HG03457 (cell line): ENCODE results near the gene UPK3B.
"Not testable (repeated sequence)": the region's sequence is repeated elsewhere in the genome, so short reads cannot be mapped to it uniquely, and the experiment has no call there.

Source experiments
- ATAC-seq: cut with Tn5 transposase; IDR thresholded peaks from one replicate; pipeline ENCODE4 v1.9.1; 2021; ENCODE audit warnings: moderate number of reproducible peaks; ENCODE audit not compliant: unreplicated experiment

Gene UPK3B

GRCh38 chr7:76509931-76510877 is at the start of gene UPK3B:
UPK3B (plus strand) TSS chr7:76510552; CDS start chr7:76510653, 101 bp downstream.
- ATAC-seq: no peak

GRCh38 chr7:76460767-76461166 is 49.6 kb upstream of the UPK3B start:
- not testable (repeated sequence) for ATAC-seq

- peak; percentile 95 for ATAC-seq
These were observed 48.8 kb upstream of the UPK3B start, which contains the start of gene DTX2 for GRCh38 chr7:76461464-76462101. DTX2 (plus strand) TSS chr7:76461709; CDS start chr7:76480510, 18,801 bp downstream.

GRCh38 chr7:76462271-76462882 is 48.0 kb upstream of the UPK3B start:
- ATAC-seq: not testable (repeated sequence)

- not testable (repeated sequence) for ATAC-seq
These were observed 45.4 kb upstream of the UPK3B start for GRCh38 chr7:76464959-76465358.

GRCh38 chr7:76465950-76466349 is 44.4 kb upstream of the UPK3B start:
- ATAC-seq: not testable (repeated sequence)

- ATAC-seq: not testable (repeated sequence)
These were observed 42.5 kb upstream of the UPK3B start for GRCh38 chr7:76467743-76468404.

- not testable (repeated sequence) for ATAC-seq
These were observed 38.7 kb upstream of the UPK3B start for GRCh38 chr7:76471556-76472221.

GRCh38 chr7:76473097-76473496 is 37.3 kb upstream of the UPK3B start:
- not testable (repeated sequence) for ATAC-seq

GRCh38 chr7:76476280-76476679 is 34.1 kb upstream of the UPK3B start:
- not testable (repeated sequence) for ATAC-seq

- ATAC-seq: not testable (repeated sequence)
These were observed 33.4 kb upstream of the UPK3B start for GRCh38 chr7:76476742-76477474.

- not testable (repeated sequence) for ATAC-seq
These were observed 30.7 kb upstream of the UPK3B start for GRCh38 chr7:76479628-76480027.

- not testable (repeated sequence) for ATAC-seq
These were observed 29.7 kb upstream of the UPK3B start for GRCh38 chr7:76480403-76481253.

GRCh38 chr7:76482660-76483059 is 27.7 kb upstream of the UPK3B start:
- ATAC-seq: not testable (repeated sequence)

- ATAC-seq: not testable (repeated sequence)
These were observed 27.3 kb upstream of the UPK3B start for GRCh38 chr7:76483081-76483480.

- ATAC-seq: not testable (repeated sequence)
These were observed 25.9 kb upstream of the UPK3B start for GRCh38 chr7:76484456-76484855.

- ATAC-seq: not testable (repeated sequence)
These were observed 24.3 kb upstream of the UPK3B start for GRCh38 chr7:76485822-76486610.

- peak; percentile 97 for ATAC-seq
These were observed 23.7 kb upstream of the UPK3B start for GRCh38 chr7:76486618-76487017.
